Activated T-cell treated with anti-CD3 and anti-CD28 coated beads for 48 hours (primary cell): ENCODE data around the gene USP34.

Experiments
- DNase-seq: peaks from one replicate; pipeline ENCODE4 v3.0.0-alpha.2; 2020; ENCODE audit warnings: low read depth

USP34 gene

DNA sequence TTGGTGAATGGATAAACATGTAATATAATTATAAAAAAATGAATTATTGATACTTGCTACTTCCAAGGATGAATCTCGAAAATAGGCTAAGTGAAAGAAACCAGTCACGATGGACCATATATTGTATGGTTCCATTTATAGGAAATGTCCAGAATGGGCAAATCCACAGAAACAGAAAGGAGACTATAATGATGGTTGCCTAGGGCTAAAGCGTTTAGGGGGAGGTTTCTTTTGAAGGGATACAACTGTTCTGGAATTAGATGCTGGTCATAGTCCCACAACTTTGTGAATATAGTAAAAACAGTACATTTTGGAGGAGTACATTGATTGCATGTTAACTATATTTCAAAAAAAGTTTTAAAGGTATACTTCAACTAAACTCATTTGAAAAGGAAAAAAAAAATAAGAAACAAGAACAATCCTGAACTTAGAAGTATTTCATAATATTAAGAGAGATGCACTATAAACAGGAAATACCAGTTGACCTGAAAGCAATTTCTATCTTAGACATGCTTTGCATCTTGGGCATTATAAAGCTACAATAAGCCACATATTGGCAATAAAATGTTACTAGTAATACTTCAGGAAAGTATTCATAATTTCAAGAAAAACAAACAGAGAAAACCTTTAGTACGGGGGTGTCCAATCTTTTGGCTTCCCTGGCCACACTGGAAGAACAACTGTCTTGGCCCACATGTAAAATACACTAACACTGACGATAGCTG, 178.9 kb downstream of the USP34 start:
- no peak for DNase-seq

DNA sequence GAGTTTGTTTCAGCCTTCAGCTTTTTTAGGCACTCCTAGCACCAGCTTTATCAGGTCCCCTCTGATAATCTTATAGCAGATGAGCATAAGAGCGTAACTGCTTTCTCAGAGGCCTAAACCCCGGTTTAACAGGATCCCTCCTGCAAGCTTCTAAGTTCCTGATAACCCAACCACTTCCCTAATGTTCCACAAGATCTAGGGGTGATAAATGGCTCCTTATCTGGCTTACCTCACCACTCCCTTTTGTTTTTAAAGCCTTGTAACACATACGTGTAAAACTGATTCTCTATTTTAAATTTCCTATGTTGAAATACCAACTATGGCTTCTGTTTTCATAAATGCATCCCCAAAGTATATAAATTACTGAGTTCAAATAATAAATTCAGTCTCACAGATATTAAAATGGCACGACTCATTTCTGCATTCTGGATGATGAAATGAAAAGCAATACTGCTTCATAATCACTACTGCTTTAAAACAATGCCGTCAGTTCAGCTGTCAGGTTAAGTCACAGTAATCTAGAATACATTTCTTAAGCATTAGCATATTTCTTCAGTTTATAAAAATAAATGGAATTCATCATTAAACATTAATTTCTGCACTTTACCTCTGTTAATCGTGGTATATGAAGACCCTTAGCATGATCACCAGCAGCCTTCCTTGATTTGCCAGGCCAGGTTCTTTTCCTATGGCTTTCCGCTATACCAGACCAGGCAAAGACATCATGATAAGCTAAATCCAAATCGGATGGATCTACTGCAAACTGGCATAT, 182.6 kb downstream of the USP34 start:
- no peak for DNase-seq

DNA sequence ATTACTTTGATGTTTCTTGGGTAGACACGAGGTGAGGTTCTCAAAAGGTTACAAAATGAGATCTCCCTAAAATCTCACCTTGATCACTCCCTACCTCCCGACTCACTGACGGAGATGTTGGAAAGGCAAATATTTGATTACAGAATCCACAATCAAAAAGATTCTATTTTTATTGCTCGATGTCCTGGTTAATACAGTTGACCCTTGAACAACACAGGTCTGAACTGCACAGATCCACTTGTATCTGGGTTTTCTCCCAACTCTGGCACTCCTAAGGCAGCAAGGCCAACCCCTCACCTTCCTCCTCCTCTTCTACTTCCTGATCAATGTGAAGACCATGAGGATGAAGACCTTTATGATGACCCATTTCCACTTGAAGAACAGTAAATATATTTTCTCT, 183.6 kb downstream of the USP34 start:
- DNase-seq = no peak

DNA sequence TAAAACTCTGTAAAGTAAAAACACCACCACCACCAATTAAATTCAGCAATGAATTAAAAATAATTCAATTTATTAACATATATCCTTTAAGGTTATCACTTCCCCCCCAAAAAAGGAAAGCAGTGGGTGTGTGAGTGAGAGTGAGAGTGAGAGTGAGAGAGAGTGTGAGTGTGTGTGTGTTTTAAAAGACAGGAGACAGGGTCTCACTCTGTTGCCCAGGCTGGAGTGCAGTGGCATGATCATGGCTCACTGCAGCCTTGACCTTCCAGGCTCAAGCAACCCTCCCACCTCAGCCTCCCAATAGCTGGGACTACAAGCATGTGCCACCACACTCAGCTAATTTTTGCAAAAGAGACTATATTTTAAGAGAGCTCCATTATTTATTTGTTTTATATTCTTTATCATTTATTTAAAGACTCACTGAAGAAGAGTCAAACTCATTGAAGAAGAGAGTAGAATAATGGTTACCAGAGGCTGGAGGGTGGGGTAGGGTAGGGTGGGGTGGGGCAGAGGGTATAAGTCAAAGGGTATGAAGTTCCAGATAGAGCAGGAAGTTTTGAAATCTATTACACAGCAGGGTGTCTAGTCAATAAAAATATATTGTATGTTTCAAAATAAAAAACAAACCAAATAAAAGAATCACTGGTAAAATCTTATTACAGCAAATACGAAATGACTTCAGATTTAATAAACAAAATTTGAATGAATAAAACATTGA, 187.3 kb downstream of the USP34 start:
- DNase-seq = no peak

DNA sequence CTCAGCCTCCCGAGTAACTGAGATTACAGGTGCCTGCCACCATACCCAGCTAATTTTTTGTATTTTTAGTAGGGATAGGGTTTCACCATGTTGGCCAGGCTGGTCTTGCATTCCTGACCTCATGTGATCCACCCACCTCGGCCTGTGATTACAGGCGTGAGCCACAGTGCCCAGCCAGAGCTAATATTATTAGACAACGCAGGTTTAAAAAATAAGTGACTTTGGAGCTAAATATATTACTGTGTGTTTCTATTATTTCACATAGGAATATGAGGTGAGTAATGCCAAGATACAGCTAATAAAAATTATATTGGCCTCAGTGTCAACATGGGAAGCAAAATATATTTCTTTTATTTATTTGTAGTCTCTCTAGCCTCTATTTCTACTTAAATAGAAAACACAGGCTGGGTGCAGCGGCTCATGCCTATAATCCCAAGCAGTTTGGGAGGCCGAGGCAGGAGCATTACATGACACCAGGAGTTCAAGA, 188.7 kb downstream of the USP34 start:
- no peak for DNase-seq

DNA sequence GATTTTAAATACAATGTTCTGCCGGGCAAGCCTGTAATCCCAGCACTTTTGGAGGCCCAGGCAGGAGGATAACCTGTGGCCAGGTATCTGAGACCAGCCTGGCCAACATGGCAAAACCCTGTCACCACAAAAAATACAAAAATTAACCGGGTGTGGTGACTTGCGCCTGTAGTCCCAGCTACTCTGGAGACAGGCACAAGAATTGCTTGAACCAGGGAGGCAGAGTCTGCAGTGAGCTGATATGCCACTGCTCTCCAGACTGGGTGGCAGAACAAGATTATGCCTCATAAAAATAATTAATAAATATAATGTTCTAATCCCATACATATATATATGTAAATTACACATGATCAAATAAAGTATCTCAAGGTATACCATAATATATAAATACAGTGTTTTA, 189.6 kb downstream of the USP34 start:
- no peak for DNase-seq

DNA sequence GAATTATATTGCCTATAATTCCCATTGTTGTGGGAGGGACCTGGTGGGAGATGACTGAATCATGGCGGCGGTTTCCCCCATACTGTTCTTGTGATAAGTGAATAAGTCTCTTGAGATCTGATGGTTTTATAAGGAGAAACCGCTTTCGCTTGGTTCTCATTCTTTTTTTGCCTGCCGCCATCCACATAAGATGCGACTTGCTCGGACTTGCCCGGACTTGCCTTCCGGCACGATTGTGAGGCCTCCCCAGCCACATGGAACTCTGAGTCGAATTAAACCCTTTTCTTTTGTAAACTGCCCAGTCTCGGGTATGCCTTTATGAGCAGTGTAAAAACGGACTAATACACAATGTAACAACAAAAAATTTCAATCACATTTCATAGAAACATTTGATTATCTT, 193.1 kb downstream of the USP34 start:
- no peak for DNase-seq

DNA sequence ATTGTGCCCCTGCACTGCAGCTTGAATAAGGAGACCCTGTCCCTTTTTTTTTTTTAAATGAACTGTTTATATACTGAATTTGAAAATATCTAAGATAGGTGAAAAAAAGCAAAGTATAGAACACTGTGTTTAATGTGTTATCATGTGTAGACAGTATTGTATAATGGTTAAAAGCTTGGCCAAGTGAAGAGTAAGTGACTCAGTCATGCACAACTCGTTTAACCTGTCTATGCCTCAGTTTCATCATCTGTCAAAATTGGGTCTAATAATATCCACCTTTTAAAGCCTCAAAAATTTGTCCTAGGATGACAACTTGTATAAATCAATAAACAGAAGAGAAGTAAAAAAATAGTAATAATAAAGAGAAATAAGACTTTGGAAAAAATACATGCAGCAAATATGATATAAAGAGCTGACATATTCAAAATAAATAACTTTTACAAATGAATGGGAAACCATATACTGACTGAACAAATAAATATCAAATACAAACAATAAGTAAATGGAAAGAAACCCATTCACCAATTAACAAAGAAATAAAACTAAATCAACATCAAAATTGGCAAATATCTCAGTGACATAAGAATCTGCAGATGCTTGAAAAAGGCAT, 195.2 kb downstream of the USP34 start:
- DNase-seq = no peak

DNA sequence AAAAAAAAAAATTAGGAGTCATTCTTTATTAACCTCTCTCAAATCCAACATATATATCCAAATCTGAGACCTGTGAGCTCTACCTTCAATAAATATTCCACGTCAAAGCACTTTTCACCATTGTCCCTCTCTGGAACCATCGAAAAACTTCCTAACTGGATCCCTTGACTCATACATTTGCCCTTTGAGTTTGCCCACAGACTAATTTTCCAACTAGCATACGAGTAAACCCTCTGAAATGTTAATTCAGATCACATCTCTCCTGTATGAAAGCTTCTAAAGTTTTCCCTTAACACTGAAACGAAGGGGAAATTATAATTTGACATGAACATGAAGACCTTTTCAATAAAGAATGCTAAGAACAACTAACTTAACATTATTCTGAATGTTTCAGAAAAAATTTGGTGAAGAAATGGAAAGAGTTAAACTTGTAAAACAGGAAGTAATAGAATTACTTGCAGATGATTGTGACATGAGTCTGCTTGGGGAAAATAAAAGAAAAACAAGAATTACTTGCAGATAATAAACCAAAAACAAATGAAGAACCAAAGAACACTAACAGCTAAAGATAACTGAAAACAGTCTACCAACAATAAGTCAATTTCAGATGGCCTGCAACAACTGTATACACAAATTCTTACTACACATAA, 198.3 kb downstream of the USP34 start:
- DNase-seq = no peak

DNA sequence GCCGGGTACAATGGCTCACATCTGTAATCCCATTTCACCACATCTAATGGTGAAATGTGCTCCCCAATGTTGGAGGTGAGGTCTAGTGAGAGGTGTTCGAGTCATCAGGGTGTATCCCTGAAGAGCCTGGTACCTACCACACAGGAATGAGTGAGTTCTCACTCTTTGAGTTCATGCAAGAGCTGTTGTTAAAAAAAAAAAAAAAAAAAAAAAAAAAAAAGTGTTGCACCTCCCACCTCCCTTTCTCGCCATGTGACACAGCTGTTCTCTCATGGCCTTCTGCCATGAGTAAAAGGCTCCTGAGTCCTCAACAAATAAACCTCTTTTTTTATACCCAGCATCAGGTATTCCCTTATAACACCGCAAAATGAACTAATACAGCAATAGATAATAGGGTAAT, 202.6 kb downstream of the USP34 start:
- no peak for DNase-seq

DNA sequence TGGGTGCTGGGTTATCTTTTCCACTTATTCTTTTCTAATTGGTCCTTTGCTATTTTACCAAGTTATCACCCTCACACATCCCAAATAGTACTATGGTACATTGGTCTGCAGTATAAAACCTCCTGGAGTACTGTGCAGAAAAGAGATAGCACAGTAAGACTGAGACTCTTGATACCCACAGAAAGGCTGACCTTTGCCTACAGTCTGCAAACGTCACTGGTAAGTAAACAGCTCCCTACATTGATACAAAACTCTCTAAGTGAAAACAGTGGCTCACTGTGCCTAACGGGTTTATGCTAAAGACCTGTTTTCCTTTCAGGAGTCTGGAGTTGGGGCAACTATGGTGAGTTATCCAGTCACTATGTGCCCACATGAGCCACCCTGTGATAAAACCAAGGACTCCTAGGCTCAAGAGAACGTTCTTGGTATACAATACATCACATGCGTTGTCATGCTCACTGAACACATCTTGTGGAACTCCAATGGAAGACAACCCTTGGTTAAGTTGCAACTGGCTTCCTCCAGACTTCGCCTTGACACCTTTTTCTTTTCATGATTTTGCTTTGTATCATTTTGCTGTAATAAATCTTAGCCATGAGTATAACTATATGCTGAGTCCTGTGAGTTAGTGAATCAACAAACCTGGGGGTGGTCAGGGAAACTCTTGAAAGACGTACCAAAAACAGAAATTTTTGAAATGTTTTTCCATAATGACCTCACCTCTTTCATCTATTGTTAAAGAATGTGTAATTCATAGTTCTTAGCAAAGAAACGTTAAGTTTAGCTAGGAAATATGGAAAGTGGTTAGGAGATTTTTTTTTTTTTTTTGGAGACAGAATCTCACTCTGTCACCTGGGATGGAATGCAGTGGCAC, 204.0 kb downstream of the USP34 start:
- no peak for DNase-seq

DNA sequence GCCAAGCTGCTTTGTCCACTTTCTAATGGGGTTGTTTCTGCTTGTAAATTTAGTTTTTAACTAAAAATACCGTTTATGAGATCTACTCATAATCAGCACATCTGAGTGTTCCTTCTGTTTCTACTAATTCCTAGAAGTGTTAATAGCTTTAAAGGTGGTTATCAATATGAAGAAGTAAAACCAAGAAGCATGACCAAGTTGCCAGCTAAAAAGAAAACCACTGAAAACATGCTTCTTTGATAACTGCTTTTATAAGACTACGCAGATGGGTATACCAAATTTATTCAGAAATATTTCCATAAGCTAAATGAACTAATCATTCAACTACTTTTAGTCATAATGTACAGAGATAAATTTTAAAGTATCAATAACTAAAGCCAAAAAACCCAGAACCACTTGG, 207.1 kb downstream of the USP34 start:
- no peak for DNase-seq

DNA sequence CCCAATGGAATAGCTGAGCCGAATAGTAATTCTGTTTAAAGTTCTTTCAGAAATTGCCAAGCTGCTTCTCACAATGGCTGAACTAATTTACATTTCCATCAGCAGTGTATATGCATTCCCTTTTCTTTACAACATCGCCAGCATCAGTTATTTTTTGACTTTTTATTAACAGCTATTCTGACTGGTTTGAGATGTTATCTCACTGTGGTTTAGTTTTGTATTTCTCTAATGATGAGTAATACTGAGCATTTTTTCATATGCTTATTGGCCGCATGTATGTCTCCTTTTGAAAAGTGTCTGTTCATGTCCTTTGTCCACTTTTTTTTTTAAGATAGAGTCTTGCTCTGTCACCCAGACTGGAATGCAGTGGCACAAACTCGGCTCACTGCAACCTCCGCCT, 208.2 kb downstream of the USP34 start:
- no peak for DNase-seq

DNA sequence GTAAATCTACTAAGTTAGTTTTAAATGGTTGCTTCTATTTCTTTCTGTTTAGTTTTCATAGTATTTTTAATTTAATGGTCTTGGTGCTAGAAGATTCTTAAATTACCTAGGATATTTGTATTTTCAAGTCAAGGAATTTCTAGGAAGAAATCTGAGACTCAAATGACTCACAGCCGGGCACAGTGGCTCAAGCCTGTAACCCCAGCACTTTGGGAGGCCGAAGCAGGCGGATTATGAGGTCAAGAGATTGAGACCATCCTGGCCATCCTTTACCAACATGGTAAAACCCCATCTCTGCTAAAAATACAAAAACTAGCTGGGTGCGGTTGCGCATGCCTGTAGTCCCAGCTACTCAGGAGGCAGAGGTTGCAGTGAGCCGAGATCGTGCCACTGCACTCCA, 213.4 kb downstream of the USP34 start:
- no peak for DNase-seq

DNA sequence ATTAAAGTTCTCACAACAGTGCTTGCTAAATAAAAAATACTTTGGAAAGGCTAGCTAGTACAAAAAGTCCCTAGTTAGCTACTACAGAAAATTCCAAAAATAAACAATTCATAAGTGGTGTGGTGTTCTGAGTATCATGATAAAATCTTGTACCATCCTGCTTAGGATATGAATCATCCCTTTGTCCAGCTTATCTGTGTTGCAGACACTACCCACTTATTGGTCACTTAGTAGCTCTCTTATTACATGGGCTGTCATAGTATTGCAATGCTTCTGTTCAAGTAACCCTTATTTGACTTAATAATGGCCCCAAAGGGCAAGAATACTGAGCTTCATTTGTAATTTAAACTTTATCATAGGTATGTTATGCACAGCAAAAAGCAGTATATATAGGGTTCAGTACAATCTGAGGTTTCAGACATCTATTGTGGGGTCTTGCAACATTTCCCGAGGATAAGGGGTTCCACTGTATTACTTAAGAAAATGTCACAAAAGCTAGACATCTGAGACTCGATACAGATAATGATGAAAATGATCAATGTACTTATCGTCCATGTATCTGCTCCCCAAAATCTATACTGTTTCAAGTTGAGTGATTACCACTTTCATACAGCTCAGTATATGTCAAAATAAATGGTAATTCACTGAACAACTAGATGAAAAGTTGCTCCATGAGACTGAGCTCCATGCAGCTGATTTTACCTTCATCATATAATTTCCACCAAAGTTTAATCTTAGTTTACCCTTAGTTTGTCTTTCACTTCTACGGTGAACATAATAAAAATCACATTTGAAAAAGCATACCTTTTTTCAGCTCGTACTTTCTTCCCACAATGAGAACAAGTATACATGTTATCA, 215.1 kb downstream of the USP34 start:
- no peak for DNase-seq

DNA sequence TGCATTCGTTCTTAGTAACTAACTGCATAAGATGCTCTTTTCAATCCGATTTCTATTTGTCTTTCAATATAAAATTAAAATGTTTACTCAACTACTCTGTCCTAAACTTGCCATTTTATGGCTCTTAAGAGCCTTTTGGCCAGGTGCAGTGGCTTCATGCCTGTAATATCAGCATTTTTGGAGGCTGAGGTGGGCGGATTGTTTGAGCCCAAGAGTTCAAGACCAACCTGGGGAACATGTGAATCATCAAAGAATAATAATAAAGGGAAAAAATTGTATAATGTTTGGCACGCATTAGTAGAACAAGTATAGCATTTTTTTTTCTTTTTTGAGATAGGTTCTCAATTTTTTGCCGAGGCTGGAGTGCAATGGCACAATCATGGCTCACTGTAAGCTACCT, 216.4 kb downstream of the USP34 start:
- no peak for DNase-seq

DNA sequence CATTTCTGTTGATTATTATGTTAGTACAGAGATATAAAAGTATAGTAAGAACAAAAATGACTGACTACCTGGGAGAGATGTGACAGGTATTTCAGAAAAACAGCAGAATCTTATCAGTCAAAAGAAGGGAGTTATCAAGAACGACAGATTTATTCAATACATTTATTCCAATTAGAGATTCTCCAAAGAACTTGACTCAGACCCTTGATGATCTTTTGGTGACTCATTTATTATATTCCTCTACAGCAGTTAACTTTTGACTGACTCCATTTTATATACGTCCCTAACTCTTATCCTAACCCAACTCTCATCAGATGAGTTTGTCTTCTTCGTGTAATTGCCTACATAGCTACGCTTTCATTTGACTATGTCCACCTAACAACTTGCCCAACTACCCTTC, 217.8 kb downstream of the USP34 start:
- no peak for DNase-seq

DNA sequence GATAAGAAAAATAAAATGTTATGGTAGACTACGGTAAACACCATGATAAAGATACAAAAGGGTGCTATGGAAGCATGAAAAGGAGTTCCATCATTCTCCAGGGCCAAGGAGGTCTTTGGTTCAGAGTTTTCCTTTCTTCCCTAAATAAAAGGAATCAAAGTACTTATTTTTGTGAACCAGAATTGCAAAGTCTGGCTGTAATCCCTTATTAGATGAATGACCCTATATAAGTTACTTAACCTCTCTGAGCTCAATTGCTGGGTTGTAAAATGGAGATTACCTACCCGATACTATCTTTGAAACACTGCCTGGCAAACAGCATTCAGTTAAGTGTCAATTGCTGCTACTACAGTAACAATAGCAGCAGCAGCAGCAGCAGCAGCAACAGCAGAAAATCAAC, 218.9 kb downstream of the USP34 start:
- no peak for DNase-seq

DNA sequence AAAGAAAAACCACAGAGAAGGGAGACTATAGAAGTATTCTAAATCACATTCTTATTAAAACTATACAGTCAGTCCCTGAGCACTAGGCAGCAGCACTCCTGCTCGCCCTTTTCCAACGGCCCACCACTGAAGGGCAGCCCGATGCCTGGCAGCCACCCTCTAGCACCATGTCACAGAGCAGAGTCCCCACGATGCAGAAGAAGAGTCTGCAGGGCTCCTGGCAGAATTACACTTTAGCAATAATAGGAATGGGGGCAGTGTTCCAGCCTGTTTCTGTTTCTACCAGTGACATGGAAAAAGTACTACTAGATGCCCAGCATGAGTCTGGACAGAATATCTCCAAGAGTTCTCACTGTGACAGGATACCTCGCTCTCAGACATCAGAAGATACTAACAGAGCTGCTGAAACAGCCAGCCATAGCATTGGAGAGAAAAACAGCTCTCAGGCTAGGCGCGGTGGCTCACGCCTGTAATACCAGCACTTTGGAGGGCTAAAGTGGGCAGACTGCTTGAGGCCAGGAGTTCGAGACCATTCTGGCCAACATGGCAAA, 221.3 kb downstream of the USP34 start:
- DNase-seq = no peak
